M059J (cell line): ENCODE data around the gene MRPS26. TPM values are rescaled to one million over a fixed set of nuclear protein-coding genes. Genes with fewer than 3 reads are reported as not detected.
"Not testable (repeated sequence)": the region's sequence is repeated elsewhere in the genome, so short reads cannot be mapped to it uniquely, and the experiment has no call there.

Experiments
- DNase-seq: peaks from one replicate; pipeline ENCODE4 v3.0.0-alpha.2; 2012; ENCODE audit warnings: low read depth
- total RNA-seq: library from RNA; depleted of rRNA; stranded (reverse); fragments of >200 nt; shearing (Covaris generic); gene quantifications from 2 replicates; pipeline ENCODE4 v1.2.3, GENCODE V29; 2014

The MRPS26 gene
- total RNA-seq, 1 experiment from 2014 or later: 98.3 TPM

- DNase-seq: no peak
Measured at GRCh38 chr20:3041854-3042409, 3.9 kb upstream of the MRPS26 start.

GRCh38 chr20:3042625-3043024 is 3.2 kb upstream of the MRPS26 start:
- DNase-seq: no peak

- DNase-seq: no peak
Measured at GRCh38 chr20:3043322-3043721, 2.5 kb upstream of the MRPS26 start, which contains the start of gene GNRH2. Gene GNRH2 (plus strand): TSS chr20:3043622. CDS start chr20:3044415, 793 bp downstream.

GRCh38 chr20:3044336-3044965 is 1.4 kb upstream of the MRPS26 start:
- no peak for DNase-seq

- DNase-seq: peak; percentile 84
Measured at GRCh38 chr20:3045042-3045815, 623 bp upstream of the MRPS26 start.

GRCh38 chr20:3046677-3047462 is 1.0 kb downstream of the MRPS26 start:
- peak; percentile 20 for DNase-seq

- no peak for DNase-seq
Measured at GRCh38 chr20:3047486-3048419, 1.9 kb downstream of the MRPS26 start.

- peak; percentile 22 for DNase-seq
Measured at GRCh38 chr20:3051385-3052019, 5.7 kb downstream of the MRPS26 start.

GRCh38 chr20:3059489-3059888 is 13.6 kb downstream of the MRPS26 start:
- DNase-seq: no peak

GRCh38 chr20:3064119-3064518 is 18.3 kb downstream of the MRPS26 start:
- DNase-seq: not testable (repeated sequence)

- peak; percentile 48 for DNase-seq
Measured at GRCh38 chr20:3067139-3068014, 21.5 kb downstream of the MRPS26 start.

GRCh38 chr20:3068075-3068474 is 22.2 kb downstream of the MRPS26 start:
- no peak for DNase-seq

GRCh38 chr20:3068986-3069900 is 23.4 kb downstream of the MRPS26 start:
- peak; percentile 74 for DNase-seq

- no peak for DNase-seq
Measured at GRCh38 chr20:3070725-3071124, 24.9 kb downstream of the MRPS26 start.

- DNase-seq: no peak
Measured at GRCh38 chr20:3071266-3071609, 25.4 kb downstream of the MRPS26 start.

- no peak for DNase-seq
Measured at GRCh38 chr20:3071610-3072529, 26.0 kb downstream of the MRPS26 start, which contains the start of gene OXT. Gene OXT (plus strand): TSS chr20:3071620. CDS start chr20:3071656, 36 bp downstream.

- DNase-seq: no peak
Measured at GRCh38 chr20:3072530-3073250, 26.8 kb downstream of the MRPS26 start.
